HG02870 (cell line): Measurements from ENCODE around the gene ERG.

ENCODE experiments used
- ATAC-seq: cut with Tn5 transposase; IDR thresholded peaks from one replicate; pipeline ENCODE4 v1.9.1; 2021; ENCODE audit warnings: mild to moderate bottlenecking, moderate library complexity; ENCODE audit not compliant: unreplicated experiment

ERG gene

GRCh38 chr21:38499296-38499695, 1.0 kb upstream of the ERG start:
- no peak for ATAC-seq

DNA sequence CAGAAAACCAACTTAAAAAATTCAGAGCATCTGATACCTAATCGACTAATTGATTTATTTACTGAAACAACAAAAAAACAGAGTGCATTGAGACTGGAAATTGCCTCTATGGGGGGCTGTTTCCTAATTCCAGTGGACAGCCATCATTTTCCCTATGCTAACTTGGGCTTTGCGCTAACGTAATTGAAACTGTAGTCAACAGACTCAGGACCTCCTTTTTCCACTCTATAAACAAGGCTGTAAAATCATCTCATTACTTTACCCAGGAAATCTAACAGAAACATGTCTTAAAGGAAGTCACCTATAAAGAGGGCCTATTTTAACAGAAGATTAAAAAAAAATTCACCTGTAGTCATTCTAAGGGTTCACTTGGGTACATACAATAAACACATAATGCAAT, 2.1 kb downstream of the ERG start:
- ATAC-seq = no peak

DNA sequence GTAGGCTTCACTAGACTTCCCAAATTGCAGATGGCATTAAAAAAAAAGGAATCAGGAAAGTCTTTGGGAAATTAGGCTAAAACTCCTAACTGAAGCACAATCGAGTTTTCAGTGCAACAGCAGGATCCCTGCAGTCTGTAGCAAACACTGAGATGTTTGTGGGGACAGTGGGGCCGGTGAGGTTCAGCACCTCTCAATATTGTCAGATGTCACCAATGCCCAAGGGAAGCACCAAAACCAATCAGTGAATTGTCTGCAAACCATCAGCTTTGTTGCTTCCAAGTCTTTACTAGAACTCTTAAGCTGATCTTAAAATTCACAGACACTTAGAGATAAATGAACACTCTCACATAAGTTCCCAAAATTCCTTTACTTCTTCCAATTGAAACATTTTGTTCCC, 2.6 kb downstream of the ERG start:
- ATAC-seq = no peak

GRCh38 chr21:38495242-38495641, 3.0 kb downstream of the ERG start:
- no peak for ATAC-seq

GRCh38 chr21:38494703-38495102, 3.6 kb downstream of the ERG start:
- ATAC-seq = no peak

- ATAC-seq = no peak
Observed at GRCh38 chr21:38494251-38494642, 4.0 kb downstream of the ERG start.

DNA sequence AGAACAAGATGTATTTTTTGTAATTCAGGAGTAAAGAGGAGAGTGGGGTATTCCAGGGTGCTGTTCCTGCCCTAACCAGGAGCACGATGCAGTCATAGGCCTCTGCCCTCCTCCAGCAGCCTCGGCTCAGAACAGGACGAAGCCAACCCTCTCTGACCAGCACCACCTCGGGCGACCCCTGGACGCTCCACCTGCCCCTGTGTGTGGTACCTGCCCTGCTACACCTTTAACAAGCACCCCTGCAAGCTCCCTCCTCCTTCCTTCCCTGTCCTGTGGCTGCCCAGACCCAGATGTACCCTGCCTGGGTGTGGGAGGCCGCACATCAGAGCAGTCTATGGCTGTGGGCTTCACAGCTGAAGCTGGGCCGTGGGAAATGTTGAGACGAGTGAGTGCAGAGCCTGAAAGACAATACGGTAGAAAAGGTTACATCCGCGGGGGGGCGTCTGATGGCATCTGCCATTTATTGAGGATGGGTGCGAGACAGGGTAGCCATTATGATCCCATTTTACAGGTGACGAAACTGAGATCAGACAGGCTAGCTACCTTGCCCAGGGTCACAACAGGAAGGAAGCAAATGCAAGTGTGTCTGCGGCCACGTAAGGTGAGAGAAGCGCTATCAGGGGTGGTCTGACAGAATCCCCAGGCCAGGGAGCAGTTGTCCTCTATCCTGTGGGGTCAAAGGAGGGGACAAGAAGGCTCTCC, 4.6 kb downstream of the ERG start:
- ATAC-seq = no peak

DNA sequence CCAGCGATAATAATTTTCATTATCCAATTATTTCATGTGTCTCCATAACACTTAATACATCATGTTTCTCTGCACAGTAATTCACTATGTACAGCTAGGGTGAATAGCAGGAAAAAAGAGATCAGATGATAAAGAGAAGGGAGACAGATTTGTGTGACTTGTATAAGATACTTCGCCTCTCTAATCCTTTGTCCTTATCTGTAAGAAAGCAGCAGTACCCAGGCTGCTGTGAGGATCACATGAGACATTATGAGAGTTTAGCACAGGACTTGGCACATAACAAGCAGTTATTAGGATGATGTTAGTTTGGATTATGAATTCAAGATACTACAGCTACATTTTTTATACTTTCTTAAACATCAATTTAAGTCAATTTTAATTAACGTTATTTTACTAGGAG, 6.3 kb downstream of the ERG start:
- no peak for ATAC-seq

- ATAC-seq = no peak
Observed at GRCh38 chr21:38491536-38491935, 6.7 kb downstream of the ERG start.

- ATAC-seq = no peak
Observed at GRCh38 chr21:38490411-38491020, 7.8 kb downstream of the ERG start.

GRCh38 chr21:38489729-38490128, 8.5 kb downstream of the ERG start:
- ATAC-seq = no peak

- ATAC-seq = no peak
Observed at GRCh38 chr21:38489271-38489652, 9.0 kb downstream of the ERG start.

GRCh38 chr21:38488640-38489270, 9.5 kb downstream of the ERG start:
- no peak for ATAC-seq

GRCh38 chr21:38487901-38488639, 10.2 kb downstream of the ERG start:
- no peak for ATAC-seq

DNA sequence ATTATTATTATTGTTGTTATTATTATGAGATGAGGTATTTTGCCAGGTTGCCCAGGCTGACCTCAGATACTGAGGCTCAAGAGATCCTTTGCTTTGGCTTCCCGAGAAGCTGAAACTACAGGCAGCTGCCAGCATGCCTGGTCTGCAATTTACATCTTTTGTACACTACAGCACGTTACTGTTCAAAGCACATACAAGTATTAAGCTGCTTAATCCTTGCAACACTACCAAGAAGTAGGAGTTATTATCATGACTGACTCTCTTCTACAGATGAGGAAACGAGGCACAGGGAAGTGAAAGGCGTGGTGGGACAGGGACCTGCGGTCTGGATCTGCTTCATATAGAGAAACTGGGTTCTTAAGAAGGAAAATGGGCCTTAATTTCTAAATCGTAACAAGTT, 11.6 kb downstream of the ERG start:
- no peak for ATAC-seq

DNA sequence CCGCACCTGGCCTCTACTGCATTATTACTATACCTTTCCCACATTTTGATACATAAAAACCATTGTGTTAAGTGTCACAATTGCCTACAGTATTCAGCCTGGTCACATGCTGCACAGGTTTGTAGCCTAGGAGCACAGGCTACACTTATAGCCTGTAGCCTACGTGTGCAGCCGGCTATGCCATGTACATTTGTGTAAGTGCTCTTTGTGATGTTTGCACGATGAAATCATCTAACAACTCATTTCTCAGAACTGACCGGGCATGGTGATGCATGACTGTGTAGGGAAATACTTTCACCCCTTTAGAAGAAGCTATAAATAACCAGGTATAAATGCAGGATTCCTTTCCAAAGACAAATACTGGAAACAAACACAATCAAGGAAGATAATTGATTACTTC, 12.1 kb downstream of the ERG start:
- no peak for ATAC-seq

- no peak for ATAC-seq
Observed at GRCh38 chr21:38479641-38480525, 18.4 kb downstream of the ERG start.

DNA sequence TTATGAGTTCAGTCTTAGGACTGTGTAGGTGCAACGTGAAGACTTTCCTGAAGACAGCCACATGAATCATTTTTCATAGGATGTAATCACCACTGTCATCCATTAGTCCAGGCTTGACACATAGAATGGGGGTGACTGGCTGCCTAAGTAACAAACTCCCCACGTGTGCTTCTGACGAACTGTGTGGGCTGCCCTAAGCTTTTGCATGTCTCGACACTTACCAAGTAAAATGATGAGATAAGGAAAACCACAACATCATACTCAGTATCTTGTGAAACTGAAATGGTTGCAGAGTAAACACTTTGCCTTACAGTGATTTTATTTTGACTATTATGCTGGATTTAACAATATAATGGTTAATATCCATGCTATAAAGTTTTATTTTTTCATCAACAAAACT, 19.5 kb downstream of the ERG start:
- ATAC-seq = no peak

- ATAC-seq = no peak
Observed at GRCh38 chr21:38477226-38477625, 21.1 kb downstream of the ERG start.

- no peak for ATAC-seq
Observed at GRCh38 chr21:38476385-38476784, 21.9 kb downstream of the ERG start.

DNA sequence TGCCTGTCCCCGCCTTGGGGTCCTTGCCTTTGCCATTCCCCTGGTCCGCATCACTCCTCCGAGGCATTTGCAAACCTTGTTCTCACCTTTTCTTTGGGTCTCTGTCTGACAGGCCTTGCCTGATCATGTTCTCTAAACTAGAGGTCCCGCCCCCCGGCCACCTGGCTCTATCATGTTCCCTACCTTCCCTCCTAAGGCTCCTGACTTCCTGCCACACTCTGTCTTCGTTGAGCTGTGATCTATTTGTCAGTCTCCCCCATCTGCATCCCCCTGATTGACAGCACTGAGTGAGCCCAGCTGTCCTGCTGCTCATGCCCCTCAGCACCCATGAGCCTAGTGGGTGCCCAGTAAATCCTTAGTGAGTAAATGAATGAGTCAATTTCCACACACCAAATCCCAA, 22.8 kb downstream of the ERG start:
- no peak for ATAC-seq
